OCI-LY1 (cell line): ENCODE measurements around the gene RAPGEF3.

Source experiments
- EZH2 ChIP-seq: fragments of 200-600 bp; sonication (generic), shearing (Covaris generic); IDR thresholded peaks from 2 replicates; pipeline ENCODE4 v1.8.0; 2017; ENCODE audit warnings: borderline replicate concordance, mixed run types, mild to moderate bottlenecking, antibody characterized with exemption, low read length, moderate library complexity, mixed read lengths
- TF ChIP-seq, protein P1 (sequence below): fragments of 200-600 bp; sonication (generic), shearing (Covaris generic); IDR thresholded peaks from 2 replicates; pipeline ENCODE4 v1.5.1; 2017; ENCODE audit warnings: mild to moderate bottlenecking, antibody characterized with exemption, low read length, moderate library complexity, mixed read lengths

DNA sequence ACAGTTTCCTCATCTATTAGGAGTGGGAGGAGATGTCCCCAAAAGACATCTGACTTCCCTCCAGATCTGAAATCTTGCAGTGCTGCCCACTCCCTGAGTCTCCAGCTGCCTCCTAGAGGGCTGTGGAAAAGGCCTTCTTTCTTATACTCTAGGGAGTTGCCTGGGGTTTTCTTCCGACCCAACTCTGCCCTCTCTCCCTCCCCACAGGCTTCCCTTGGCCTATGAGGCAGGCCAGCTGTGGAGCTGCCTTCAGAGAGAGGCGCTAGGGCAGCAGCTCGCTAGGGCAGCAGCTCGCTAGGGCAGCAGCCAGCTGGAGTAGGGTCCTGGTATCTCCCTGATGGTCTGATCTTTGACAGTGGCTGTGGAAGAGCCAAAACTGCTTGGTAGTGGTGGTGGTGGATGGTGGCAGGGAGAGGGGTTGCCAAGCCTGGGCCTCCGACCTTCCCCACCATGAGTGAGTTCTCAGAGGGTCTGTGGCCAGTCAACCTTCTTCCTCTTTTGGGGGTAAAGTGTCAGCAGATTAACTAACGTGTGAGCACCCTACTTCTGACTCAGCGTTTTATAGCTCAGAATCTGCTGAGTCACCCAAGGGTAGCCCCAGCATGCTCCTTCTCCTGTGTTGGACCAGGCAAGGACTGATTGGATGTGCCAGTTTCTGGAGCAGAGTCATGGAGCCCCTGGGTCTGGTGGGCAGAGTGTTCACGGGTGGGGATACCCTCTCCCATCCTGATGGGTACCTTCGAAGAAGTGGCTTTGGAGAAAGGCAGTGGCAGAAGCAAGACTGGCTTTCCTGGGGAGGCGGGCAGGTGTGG, 16.6 kb upstream of the RAPGEF3 start:
- TF ChIP-seq, protein P1, sequence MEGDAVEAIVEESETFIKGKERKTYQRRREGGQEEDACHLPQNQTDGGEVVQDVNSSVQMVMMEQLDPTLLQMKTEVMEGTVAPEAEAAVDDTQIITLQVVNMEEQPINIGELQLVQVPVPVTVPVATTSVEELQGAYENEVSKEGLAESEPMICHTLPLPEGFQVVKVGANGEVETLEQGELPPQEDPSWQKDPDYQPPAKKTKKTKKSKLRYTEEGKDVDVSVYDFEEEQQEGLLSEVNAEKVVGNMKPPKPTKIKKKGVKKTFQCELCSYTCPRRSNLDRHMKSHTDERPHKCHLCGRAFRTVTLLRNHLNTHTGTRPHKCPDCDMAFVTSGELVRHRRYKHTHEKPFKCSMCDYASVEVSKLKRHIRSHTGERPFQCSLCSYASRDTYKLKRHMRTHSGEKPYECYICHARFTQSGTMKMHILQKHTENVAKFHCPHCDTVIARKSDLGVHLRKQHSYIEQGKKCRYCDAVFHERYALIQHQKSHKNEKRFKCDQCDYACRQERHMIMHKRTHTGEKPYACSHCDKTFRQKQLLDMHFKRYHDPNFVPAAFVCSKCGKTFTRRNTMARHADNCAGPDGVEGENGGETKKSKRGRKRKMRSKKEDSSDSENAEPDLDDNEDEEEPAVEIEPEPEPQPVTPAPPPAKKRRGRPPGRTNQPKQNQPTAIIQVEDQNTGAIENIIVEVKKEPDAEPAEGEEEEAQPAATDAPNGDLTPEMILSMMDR, result no peak
- TF ChIP-seq EZH2, result no peak
